HPDE6-E6E7 (cell line): ENCODE measurements around the gene CEP162.
"Not testable (repeated sequence)": the region's sequence is repeated elsewhere in the genome, so short reads cannot be mapped to it uniquely, and the experiment has no call there.

Source experiments
- DNase-seq: peaks from one replicate; pipeline ENCODE4 v3.0.0; 2011; ENCODE audit warnings: missing footprints; ENCODE audit errors: extremely low spot score

Gene CEP162

GRCh38 chr6:84227434-84228197 is at the start of gene CEP162:
Gene CEP162 (minus strand): TSS chr6:84227643. CDS start chr6:84226393, 1,250 bp downstream.
- peak; percentile 88 for DNase-seq

- no peak for DNase-seq
Measured at GRCh38 chr6:84274856-84275255, 47.4 kb upstream of the CEP162 start.

- no peak for DNase-seq
Measured at GRCh38 chr6:84273048-84273809, 45.8 kb upstream of the CEP162 start.

DNA sequence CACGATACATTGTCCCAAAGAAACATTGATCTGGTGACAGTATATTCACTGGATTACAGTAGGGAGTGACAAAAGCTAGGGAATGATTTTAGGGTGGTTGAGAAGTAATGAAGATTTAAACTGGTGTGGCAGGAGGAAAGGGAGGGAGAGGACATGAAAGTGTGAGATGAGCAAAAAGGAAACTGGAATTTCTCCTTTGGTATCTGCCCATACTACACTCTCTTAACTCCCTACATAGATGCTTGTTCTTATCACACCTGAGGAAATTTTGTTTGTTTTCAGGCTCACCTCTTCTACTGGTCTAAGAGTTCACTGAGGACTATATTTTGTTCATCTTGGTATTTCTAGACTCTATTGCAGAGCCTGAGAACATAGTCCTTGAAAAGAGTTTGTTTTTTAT is 44.9 kb upstream of the CEP162 start:
- no peak for DNase-seq

DNA sequence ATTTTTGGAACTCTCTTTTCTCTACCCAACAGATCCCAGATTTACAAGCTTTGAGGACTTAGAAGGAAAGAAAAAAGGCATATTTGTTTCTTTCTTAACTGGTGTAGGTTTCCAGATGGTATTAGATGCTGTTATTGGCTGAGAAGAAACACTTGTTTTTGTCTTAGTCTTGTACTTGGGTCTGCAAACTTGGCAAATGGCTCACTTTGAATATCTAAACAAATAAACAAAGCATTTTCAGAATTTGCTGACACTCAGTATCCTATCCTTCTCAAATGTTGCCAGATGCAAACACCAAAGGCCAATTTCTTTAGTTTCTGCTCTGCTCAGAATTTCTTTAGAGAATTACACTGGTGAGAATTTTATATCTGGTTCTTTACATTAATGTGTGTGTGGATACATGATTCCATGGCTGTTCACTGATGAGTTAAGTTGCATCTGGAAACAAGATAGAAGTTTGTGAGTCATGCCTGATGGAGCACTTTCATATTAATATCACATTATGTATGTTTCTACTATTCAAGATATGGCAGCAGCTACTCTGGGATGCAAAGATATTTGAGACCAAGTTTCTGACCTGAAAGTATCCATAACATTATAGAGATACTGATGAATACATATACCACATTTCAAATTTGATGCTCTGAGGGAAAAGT is 43.7 kb upstream of the CEP162 start:
- DNase-seq = no peak

DNA sequence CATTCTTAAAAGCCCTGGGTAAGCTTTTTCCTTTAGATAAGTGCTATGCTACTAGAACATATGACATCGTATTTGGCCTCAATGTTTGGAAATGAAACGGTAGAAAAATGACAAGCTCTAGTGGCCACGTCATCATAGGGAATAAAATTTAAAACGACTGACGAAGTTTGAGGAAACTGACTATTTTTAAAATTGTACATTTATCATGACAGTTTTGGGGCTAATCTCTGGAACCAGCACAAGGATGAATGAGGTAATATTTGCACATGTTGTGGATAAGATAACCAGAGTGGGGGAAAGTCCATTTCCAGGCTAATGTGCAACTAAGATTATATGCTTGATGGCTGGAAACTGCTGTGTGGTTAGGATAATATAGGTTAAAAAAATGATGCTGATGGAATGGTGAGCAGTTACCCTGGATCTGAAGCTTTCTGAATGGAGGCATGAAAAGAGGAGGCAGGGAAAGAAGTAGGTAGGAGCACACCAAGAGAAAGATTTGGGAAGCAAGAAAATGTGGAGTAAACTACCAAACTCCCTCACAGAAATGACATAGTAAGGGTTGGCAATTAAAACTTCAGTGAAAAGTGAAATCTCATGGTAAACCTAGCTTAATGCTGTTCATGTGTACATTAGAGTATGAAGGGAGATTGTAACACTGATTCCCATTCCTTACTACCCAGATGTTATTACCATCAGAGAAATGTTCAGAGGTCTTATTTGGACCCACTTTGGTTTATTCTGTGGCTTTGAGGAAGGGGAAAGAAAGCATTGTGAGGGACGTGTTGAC is 42.7 kb upstream of the CEP162 start:
- DNase-seq = no peak

DNA sequence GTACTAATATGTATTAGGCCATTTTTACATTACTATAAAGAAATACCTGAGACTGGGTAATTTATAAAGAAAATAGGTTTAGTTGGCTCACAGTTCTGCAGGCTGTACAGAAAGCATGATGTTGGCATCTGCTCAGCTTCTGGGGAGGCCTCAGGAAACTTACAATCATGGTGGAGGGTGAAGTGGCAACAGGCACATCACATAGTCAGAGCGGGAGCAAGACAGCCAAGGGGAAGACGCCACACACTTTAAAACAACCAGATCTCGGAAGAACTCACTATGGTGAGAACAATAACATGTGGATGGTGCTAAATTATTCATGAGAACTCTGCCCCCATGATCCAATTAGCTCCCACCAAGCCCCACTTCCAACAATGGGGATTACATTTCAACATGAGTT is 41.3 kb upstream of the CEP162 start:
- DNase-seq = no peak

GRCh38 chr6:84263557-84263956 is 36.1 kb upstream of the CEP162 start:
- DNase-seq = no peak

GRCh38 chr6:84260926-84261325 is 33.5 kb upstream of the CEP162 start:
- DNase-seq = no peak

GRCh38 chr6:84260196-84260595 is 32.8 kb upstream of the CEP162 start:
- no peak for DNase-seq

DNA sequence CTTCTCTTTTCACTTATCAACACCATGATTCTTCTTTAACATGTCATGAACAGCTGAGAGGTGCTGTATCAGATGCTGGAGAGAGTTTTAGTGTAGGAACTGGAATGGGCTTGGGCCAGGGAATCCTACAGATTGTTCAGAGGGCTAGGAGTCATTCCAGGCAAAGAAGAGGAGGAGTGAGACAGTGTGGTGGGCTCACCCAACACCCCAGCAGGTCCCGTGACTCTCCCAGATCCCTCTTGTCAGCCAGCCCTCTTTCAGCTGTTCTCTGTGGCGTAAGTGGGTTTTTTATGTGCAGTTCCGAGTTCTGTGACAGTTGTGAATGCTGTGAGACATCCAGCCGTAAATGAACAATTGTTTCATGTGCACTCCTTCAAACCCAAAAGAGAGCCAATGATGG is 31.4 kb upstream of the CEP162 start:
- DNase-seq = no peak

DNA sequence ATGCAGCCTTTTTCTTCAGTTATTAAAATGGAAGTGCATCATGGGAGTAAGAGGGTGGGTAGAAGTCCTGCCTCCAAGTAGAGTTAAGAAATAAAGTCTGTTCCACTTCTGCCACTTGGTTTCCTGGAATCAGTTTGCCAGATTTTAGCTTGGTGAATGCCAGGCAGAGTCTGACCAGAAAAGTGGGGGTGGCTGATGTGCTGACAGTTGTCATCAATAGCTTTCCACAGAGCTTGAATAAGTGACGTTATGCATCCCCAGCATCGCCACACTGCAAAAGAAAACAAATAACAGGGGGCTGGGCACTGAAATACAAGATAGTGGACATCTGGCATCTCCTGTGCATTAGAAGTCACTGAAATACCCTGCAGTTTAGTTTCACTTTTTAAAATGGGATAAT is 30.8 kb upstream of the CEP162 start:
- no peak for DNase-seq

DNA sequence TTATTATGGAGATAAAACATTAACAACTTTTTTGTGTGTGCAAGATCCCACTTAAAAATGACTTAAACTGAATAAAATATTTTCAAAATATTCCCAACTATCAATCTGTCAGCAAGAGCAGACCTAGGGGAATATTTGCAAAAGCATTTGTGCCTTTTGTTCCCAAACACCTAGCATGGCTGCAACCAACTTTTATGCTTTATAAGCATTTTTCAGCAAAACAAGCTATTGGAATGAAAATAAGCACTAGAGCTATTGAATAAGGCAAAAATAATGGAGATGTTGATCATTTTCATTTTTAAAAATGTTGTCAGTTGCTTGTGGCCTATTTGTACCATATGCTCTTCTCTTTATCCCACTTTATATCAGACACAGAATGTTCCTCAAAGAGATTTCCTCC is 28.2 kb upstream of the CEP162 start:
- no peak for DNase-seq

DNA sequence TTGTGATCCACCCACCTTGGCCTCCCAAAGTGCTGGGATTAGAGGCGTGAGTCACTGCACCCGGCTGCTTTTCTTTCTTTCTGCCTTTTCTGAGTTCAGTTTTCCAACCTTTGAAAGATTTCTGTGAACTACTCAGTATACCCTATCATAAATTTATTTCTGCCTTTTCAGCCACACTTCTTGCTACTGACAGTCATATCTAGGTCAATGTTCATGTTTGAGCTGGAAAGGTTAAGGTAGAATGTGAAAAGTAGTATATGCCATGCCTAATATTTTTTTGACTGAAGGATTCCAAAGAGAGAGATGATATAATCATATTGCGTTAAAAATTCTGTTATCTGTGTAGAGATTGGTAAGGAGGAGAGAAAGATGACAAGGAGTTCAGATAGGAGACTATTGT is 25.9 kb upstream of the CEP162 start:
- no peak for DNase-seq

DNA sequence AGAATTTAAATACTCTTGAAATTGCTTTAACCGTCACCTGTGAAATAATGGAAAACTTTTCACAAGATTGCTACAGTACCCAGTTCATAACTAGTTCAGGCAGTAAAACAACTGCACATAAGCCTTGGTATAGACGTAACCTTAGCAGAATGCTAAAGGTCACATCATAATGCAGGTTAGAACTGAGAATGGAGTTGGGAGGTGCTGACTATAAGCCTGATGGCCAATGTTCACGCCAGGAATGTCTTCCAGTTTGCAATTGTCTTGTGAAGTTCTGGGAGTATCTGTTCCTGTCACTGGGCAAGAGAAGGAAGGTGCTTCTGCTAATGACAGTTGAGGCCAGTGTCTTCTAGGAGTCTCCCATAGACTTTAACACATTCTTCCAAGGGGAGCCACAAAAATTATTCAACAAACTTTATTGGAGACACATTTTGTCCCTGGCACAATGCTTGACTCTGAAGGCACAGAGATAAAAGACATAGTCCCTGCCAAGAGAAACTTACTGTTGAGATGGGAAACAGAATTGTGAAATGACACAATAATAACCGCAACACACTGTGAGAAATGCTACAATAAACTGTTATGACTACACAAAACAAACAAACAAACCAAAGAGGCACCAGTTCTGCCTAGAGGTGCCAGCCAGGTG is 24.6 kb upstream of the CEP162 start:
- no peak for DNase-seq

DNA sequence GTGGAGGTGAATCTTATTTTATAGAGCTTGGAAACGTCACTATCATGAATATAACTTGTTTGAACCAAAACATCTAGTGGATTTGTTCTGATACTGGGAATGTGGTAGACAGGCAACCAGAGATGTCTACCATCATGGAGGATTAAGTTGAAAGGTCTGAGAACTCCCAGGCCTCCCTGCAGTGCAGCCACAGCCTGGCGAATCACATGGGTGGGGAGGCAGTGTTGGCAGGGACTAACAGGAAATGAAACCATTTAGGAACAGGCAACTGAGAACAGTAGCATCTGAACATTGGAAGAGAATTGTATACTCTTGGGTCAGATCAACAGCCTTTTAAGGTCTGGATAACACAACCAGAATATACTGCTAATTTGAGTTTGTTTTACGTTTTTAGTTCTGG is 22.3 kb upstream of the CEP162 start:
- no peak for DNase-seq

DNA sequence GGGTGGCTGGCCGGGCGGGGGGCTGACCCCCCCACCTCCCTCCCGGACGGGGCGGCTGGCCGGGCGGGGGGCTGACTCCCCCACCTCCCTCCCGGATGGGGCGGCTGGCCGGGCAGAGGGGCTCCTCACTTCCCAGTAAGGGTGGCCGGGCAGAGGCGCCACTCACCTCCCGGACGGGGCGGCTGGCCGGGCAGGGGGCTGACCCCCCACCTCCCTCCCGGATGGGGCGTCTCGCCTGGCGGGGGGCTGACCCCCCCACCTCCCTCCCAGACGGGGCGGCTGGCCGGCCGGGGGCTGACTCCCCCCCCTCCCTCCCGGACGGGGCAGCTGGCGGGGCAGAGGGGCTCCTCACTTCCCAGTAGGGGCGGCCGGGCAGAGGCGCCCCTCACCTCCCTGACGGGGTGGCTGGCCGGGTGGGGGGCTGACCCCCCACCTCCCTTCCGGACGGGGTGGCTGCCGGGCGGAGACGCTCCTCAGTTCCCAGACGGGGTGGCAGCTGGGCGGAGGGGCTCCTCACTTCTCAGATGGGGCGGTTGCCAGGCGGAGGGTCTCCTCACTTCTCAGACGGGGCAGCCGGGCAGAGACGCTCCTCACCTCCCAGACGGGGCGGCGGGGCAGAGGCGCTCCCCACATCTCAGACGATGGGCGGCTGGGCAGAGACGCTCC is 17.1 kb upstream of the CEP162 start:
- DNase-seq = not testable (repeated sequence)

DNA sequence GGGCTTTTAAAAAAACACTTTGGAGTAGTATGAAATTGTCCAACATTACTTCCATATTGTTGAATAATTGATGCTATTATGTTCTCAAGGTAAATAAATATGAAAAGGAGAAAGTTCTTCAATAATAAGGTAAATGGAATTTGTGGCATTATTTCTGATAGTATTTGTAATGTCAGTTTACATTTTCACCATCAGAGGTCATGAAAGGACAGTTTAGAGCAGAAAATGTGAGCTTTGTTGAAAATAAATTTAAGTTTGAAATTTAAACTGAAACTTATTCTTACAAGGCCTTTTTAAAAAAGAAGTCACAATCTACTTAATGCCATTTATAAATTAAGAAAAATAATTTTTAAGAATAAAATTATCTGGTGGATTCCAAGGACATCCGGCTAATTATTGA is 15.8 kb upstream of the CEP162 start:
- no peak for DNase-seq

GRCh38 chr6:84242265-84242664 is 14.8 kb upstream of the CEP162 start:
- DNase-seq = no peak

- no peak for DNase-seq
Measured at GRCh38 chr6:84228198-84228543, 728 bp upstream of the CEP162 start.

DNA sequence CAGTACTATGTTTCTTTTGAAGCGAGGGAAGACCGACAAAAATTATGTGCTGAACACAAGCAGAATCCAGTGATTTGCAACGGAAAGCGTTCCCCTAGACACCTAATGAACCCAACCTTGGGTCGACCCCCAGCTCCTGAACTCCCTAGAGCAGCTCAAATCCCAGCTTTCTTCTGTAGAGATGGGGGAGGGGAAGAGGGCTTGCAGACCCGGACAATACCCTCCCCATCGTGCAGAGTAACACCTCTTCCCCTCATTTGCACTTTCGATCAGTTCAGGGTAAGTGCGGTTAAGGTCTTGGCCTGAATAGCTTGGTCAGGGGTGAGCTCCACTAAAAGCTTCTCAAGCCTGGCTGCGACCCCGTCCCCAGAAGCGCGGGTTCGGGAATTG is 404 bp downstream of the CEP162 start:
- DNase-seq = no peak
